Measurements from ENCODE around the gene POC1A. TPM values are rescaled to one million over a fixed set of nuclear protein-coding genes. Genes with fewer than 3 reads are reported as not detected.

Gene POC1A
- total RNA-seq, 2 experiments from 2014 or later, result 0.22 to 0.39 TPM

- ATAC-seq (ENCODE audit: poor library complexity) (no peak), DNase-seq (no peak)
- POLR2A ChIA-PET, result no interaction called here
- Mint-ChIP-seq H3K9me3 (no peaks in the 10 kb centered on the region), H3K4me3 (no peak overlapping the region), H3K27me3 (no peaks in the 10 kb centered on the region), H3K36me3 (ENCODE audit: low read depth) (no peaks in the 10 kb centered on the region), H3K4me1 (ENCODE audit: low read depth) (no peaks in the 10 kb centered on the region), H3K27ac (no peak overlapping the region)
- Histone ChIP-seq H3K4me1 (ENCODE audit: insufficient read depth, low read length) (peaks cover 14% of the 10 kb centered on the region), H3K36me3 (ENCODE audit: insufficient read depth, low read length) (no peaks in the 10 kb centered on the region), H3K27ac (ENCODE audit: low read depth in 1 of 2, low read length in 2 of 2) (no peak overlapping the region), H3K9me3 (ENCODE audit: control insufficient read depth in 1 of 2, insufficient read depth in 1 of 2, low read length in 2 of 2) (no peaks in the 10 kb centered on the region), H3K4me3 (ENCODE audit: low read length) (no peak overlapping the region), H3K27me3 (ENCODE audit: control insufficient read depth in 1 of 2, insufficient read depth in 2 of 2, low read length in 2 of 2) (no peaks in the 10 kb centered on the region)
- intact Hi-C loops (cut with DNase I, micrococcal nuclease), result no loop called here
- no peak for TF ChIP-seq CTCF (IDR thresholded peaks at IDR 0.05)
- CTCF ChIA-PET, result interaction anchor here (0.6 kb wide), 1 partner anchor 179 kb away, joined by 3 read pairs; no protein-coding TSS in a partner anchor
Measured at GRCh38 chr3:52186729-52187128, 32.5 kb upstream of the POC1A start.

- no peak overlapping the region for H3K27ac Mint-ChIP-seq
- no peaks in the 10 kb centered on the region for H3K9me3 Mint-ChIP-seq
- intact Hi-C loops (cut with DNase I, micrococcal nuclease), result no loop called here
- H3K27ac ChIP-seq (ENCODE audit: low read depth in 1 of 2, low read length in 2 of 2), result no peak overlapping the region
- ChIA-PET POLR2A (no interaction called here), CTCF (interaction anchor here (0.6 kb wide), 1 partner anchor 178 kb away, joined by 3 read pairs; no protein-coding TSS in a partner anchor)
- H3K4me1 ChIP-seq (ENCODE audit: insufficient read depth, low read length), result peaks cover 16% of the 10 kb centered on the region
- no peak for ATAC-seq (ENCODE audit: poor library complexity)
- no peak for TF ChIP-seq CTCF (IDR thresholded peaks at IDR 0.05)
- no peaks in the 10 kb centered on the region for H3K9me3 ChIP-seq (ENCODE audit: control insufficient read depth in 1 of 2, insufficient read depth in 1 of 2, low read length in 2 of 2)
- no peaks in the 10 kb centered on the region for H3K36me3 Mint-ChIP-seq (ENCODE audit: low read depth)
- H3K4me1 Mint-ChIP-seq (ENCODE audit: low read depth), result no peaks in the 10 kb centered on the region
- no peak overlapping the region for H3K4me3 ChIP-seq (ENCODE audit: low read length)
- DNase-seq, result no peak
- no peaks in the 10 kb centered on the region for H3K36me3 ChIP-seq (ENCODE audit: insufficient read depth, low read length)
- no peak overlapping the region for H3K4me3 Mint-ChIP-seq
- H3K27me3 ChIP-seq (ENCODE audit: control insufficient read depth in 1 of 2, insufficient read depth in 2 of 2, low read length in 2 of 2), result no peaks in the 10 kb centered on the region
- no peaks in the 10 kb centered on the region for H3K27me3 Mint-ChIP-seq
Measured at GRCh38 chr3:52185837-52186236, 31.6 kb upstream of the POC1A start.

GRCh38 chr3:52185311-52185710 lies 31.1 kb upstream of the POC1A start:
- Histone ChIP-seq H3K27ac (ENCODE audit: low read depth in 1 of 2, low read length in 2 of 2) (no peak overlapping the region), H3K4me1 (ENCODE audit: insufficient read depth, low read length) (peaks cover 16% of the 10 kb centered on the region), H3K9me3 (ENCODE audit: control insufficient read depth in 1 of 2, insufficient read depth in 1 of 2, low read length in 2 of 2) (no peaks in the 10 kb centered on the region), H3K4me3 (ENCODE audit: low read length) (no peak overlapping the region), H3K27me3 (ENCODE audit: control insufficient read depth in 1 of 2, insufficient read depth in 2 of 2, low read length in 2 of 2) (no peaks in the 10 kb centered on the region), H3K36me3 (ENCODE audit: insufficient read depth, low read length) (no peaks in the 10 kb centered on the region)
- H3K36me3 Mint-ChIP-seq (ENCODE audit: low read depth), result no peaks in the 10 kb centered on the region
- CTCF ChIA-PET, result no interaction called here
- no peaks in the 10 kb centered on the region for H3K9me3 Mint-ChIP-seq
- ATAC-seq (ENCODE audit: poor library complexity) (no peak), DNase-seq (no peak)
- POLR2A ChIA-PET, result no interaction called here
- H3K27me3 Mint-ChIP-seq, result no peaks in the 10 kb centered on the region
- intact Hi-C loops (cut with DNase I, micrococcal nuclease), result no loop called here
- no peak for TF ChIP-seq CTCF (IDR thresholded peaks at IDR 0.05)
- no peak overlapping the region for H3K4me3 Mint-ChIP-seq
- no peak overlapping the region for H3K27ac Mint-ChIP-seq
- no peaks in the 10 kb centered on the region for H3K4me1 Mint-ChIP-seq (ENCODE audit: low read depth)

Measured in CD4-positive, alpha-beta T cell (primary cell).